Measurements from ENCODE around the gene CMIP. TPM values are rescaled to one million over a fixed set of nuclear protein-coding genes. Genes with fewer than 3 reads are reported as not detected.

Gene CMIP
- total RNA-seq, 1 experiment from 2014 or later, result 25.7 TPM

GRCh38 chr16:81469710-81470535 lies 25.3 kb downstream of the CMIP start:
- H3K27ac ChIP-seq (ENCODE audit: low read length), result no peak overlapping the region
- no peak; the same call in 1 of the 2 replicates for ATAC-seq
- ChIA-PET CTCF (no interaction called here), POLR2A (ENCODE audit: unreplicated experiment) (no interaction called here)
- peaks cover 68% of the 10 kb centered on the region for H4K20me1 ChIP-seq (ENCODE audit: low read length)
- TF ChIP-seq CTCF (conservative IDR thresholded peaks at IDR 0.05; ENCODE audit: low read depth, low read length) (no peak), EZH2 (IDR thresholded peaks at IDR 0.05; ENCODE audit: low read length, unreplicated experiment) (no peak), EZH2phosphoT487 (IDR thresholded peaks at IDR 0.05; ENCODE audit: borderline replicate concordance, low read length) (no peak)
- no peak overlapping the region for H3K4me3 ChIP-seq (ENCODE audit: low read length)
- no peaks in the 10 kb centered on the region for H3F3A ChIP-seq (ENCODE audit: low read length, unreplicated experiment)
- DNase-seq, result no peak
- H2AFZ ChIP-seq (ENCODE audit: low read length), result no peak overlapping the region
- intact Hi-C loops (cut with micrococcal nuclease), result no loop called here
- peaks cover 17% of the 10 kb centered on the region for H3K36me3 ChIP-seq (ENCODE audit: low read depth, low read length)
- no peaks in the 10 kb centered on the region for H3K9me3 ChIP-seq (ENCODE audit: low read length)
- no peaks in the 10 kb centered on the region for H3K27me3 ChIP-seq (ENCODE audit: low read length)
- H3K9me2 ChIP-seq (replicated peaks; ENCODE audit: low read length), result no peaks in the 10 kb centered on the region
- peaks cover 100% of the 10 kb centered on the region for H3K79me2 ChIP-seq (ENCODE audit: low read length)
- H3K4me1 ChIP-seq (ENCODE audit: insufficient read depth, low read length), result no peaks in the 10 kb centered on the region
- H3K9ac ChIP-seq (ENCODE audit: low read length), result no peak overlapping the region
- no peak overlapping the region for H3K4me2 ChIP-seq (ENCODE audit: low read length)
- BruUV-seq (replicated peaks), result no TSS peak

GRCh38 chr16:81470796-81471636 lies 26.4 kb downstream of the CMIP start:
- intact Hi-C loops (cut with micrococcal nuclease), result no loop called here
- Histone ChIP-seq H2AFZ (ENCODE audit: low read length) (no peak overlapping the region), H3F3A (ENCODE audit: low read length, unreplicated experiment) (no peaks in the 10 kb centered on the region), H3K4me2 (ENCODE audit: low read length) (no peak overlapping the region), H4K20me1 (ENCODE audit: low read length) (peaks cover 62% of the 10 kb centered on the region), H3K9me2 (replicated peaks; ENCODE audit: low read length) (no peaks in the 10 kb centered on the region), H3K4me1 (ENCODE audit: insufficient read depth, low read length) (no peaks in the 10 kb centered on the region), H3K9me3 (ENCODE audit: low read length) (no peaks in the 10 kb centered on the region), H3K27me3 (ENCODE audit: low read length) (no peaks in the 10 kb centered on the region), H3K27ac (ENCODE audit: low read length) (no peak overlapping the region), H3K79me2 (ENCODE audit: low read length) (peaks cover 99% of the 10 kb centered on the region), H3K9ac (ENCODE audit: low read length) (no peak overlapping the region), H3K4me3 (ENCODE audit: low read length) (no peak overlapping the region), H3K36me3 (ENCODE audit: low read depth, low read length) (peaks cover 16% of the 10 kb centered on the region)
- POLR2A ChIA-PET (ENCODE audit: unreplicated experiment), result no interaction called here
- DNase-seq (no peak), ATAC-seq (no peak)
- no peak for TF ChIP-seq EZH2phosphoT487 (IDR thresholded peaks at IDR 0.05; ENCODE audit: borderline replicate concordance, low read length)
- TF ChIP-seq EZH2 (IDR thresholded peaks at IDR 0.05; ENCODE audit: low read length, unreplicated experiment), result no peak
- no peak for TF ChIP-seq CTCF (conservative IDR thresholded peaks at IDR 0.05; ENCODE audit: low read depth, low read length)
- BruUV-seq (replicated peaks), result no TSS peak
- CTCF ChIA-PET, result no interaction called here
